Activated CD4-positive, alpha-beta T cell treated with anti-CD3 and anti-CD28 coated beads, Interleukin-2, amount 10 ng/mL, durations not matched to agents 7 days and 5 days (primary cell): ENCODE measurements around the gene MSMB. TPM values are rescaled to one million over a fixed set of nuclear protein-coding genes. Genes with fewer than 3 reads are reported as not detected.

Experiments
- CTCF ChIA-PET: fragments of 350-600 bp; sonication (Branson Sonifier 250); formaldehyde crosslinking; loops from one replicate; lab custom pipeline; 2021; ENCODE audit warnings: antibody characterized with exemption; lab: Charles Lee
- POLR2A ChIA-PET: fragments of 350-600 bp; sonication (Branson Sonifier 250); formaldehyde crosslinking; loops from one replicate; lab custom pipeline; 2021; ENCODE audit warnings: antibody characterized with exemption; lab: Charles Lee
- DNase-seq: peaks from one replicate; pipeline ENCODE4 v3.0.0-alpha.2; 2020
- H3K27ac Mint-ChIP-seq: one replicate; pipeline ENCODE4 v1.8.0; 2021; ENCODE audit warnings: mild to moderate bottlenecking, moderate library complexity, mixed read lengths
- H3K27me3 Mint-ChIP-seq: one replicate; pipeline ENCODE4 v1.8.0; 2021; ENCODE audit warnings: mixed read lengths
- H3K36me3 Mint-ChIP-seq: one replicate; pipeline ENCODE4 v1.8.0; 2021; ENCODE audit warnings: low read depth, mixed read lengths
- H3K4me1 Mint-ChIP-seq: one replicate; pipeline ENCODE4 v1.8.0; 2021; ENCODE audit warnings: mixed read lengths
- H3K4me3 Mint-ChIP-seq: one replicate; pipeline ENCODE4 v1.8.0; 2021; ENCODE audit warnings: mild to moderate bottlenecking, moderate library complexity, mixed read lengths
- H3K9me3 Mint-ChIP-seq: one replicate; pipeline ENCODE4 v1.8.0; 2021; ENCODE audit warnings: mixed read lengths
- total RNA-seq, 2 experiments: library from RNA; stranded (reverse); gene quantifications; one replicate each; pipeline ENCODE4 v1.2.3, GENCODE V29; 2021

MSMB gene
- total RNA-seq, 2 experiments from 2014 or later = not detected

- CTCF ChIA-PET = no interaction called here
- POLR2A ChIA-PET = no interaction called here
- H3K36me3 Mint-ChIP-seq = peaks cover 15% of the 10 kb centered on the region
These were observed 21.1 kb downstream of the MSMB start for GRCh38 chr10:46024948-46025347.

GRCh38 chr10:46022978-46023702 is 22.9 kb downstream of the MSMB start:
- no peaks in the 10 kb centered on the region for H3K27me3 Mint-ChIP-seq
- DNase-seq = peak; percentile 80
- POLR2A ChIA-PET = no interaction called here
- H3K36me3 Mint-ChIP-seq = peaks cover 15% of the 10 kb centered on the region
- no peaks in the 10 kb centered on the region for H3K9me3 Mint-ChIP-seq
- peak overlapping the region; percentile 76 for H3K4me3 Mint-ChIP-seq
- CTCF ChIA-PET = interaction anchor here (0.8 to 1.3 kb wide), 3 partner anchors 12 to 558 kb away, joined by 3 read pairs; no protein-coding TSS in a partner anchor
- H3K4me1 Mint-ChIP-seq = peaks cover 92% of the 10 kb centered on the region
- peak overlapping the region; percentile 81 for H3K27ac Mint-ChIP-seq

More at GRCh38 chr10:46024948-46025347, 21.1 kb downstream of the MSMB start:
- no peak for DNase-seq
- Mint-ChIP-seq H3K4me3 (no peak overlapping the region), H3K27me3 (no peaks in the 10 kb centered on the region), H3K9me3 (no peaks in the 10 kb centered on the region), H3K27ac (no peak overlapping the region), H3K4me1 (peaks cover 90% of the 10 kb centered on the region)

- peak overlapping the region; percentile 75 for H3K27ac Mint-ChIP-seq
- H3K4me3 Mint-ChIP-seq = no peak overlapping the region
- CTCF ChIA-PET = interaction anchor here (0.9 to 2.7 kb wide), 2 partner anchors 9 to 19 kb away, joined by 3 to 15 read pairs; no protein-coding TSS in a partner anchor
- DNase-seq = no peak
- H3K36me3 Mint-ChIP-seq = peaks cover 21% of the 10 kb centered on the region
- peaks cover 69% of the 10 kb centered on the region for H3K4me1 Mint-ChIP-seq
- no peaks in the 10 kb centered on the region for H3K9me3 Mint-ChIP-seq
- no peaks in the 10 kb centered on the region for H3K27me3 Mint-ChIP-seq
- POLR2A ChIA-PET = no interaction called here
These were observed 25.8 kb downstream of the MSMB start for GRCh38 chr10:46020344-46020657.

- H3K27me3 Mint-ChIP-seq = no peaks in the 10 kb centered on the region
- H3K4me3 Mint-ChIP-seq = no peak overlapping the region
- ChIA-PET CTCF (interaction anchor here (0.9 to 2.7 kb wide), 2 partner anchors 9 to 18 kb away, joined by 3 to 15 read pairs; no protein-coding TSS in a partner anchor), POLR2A (no interaction called here)
- H3K4me1 Mint-ChIP-seq = peaks cover 66% of the 10 kb centered on the region
- peak overlapping the region; percentile 75 for H3K27ac Mint-ChIP-seq
- H3K9me3 Mint-ChIP-seq = no peaks in the 10 kb centered on the region
- peak; percentile 24 for DNase-seq
- peaks cover 25% of the 10 kb centered on the region for H3K36me3 Mint-ChIP-seq
These were observed 26.3 kb downstream of the MSMB start for GRCh38 chr10:46019569-46020343.

- POLR2A ChIA-PET = no interaction called here
- H3K4me1 Mint-ChIP-seq = peaks cover 62% of the 10 kb centered on the region
These were observed 26.9 kb downstream of the MSMB start for GRCh38 chr10:46019177-46019528.

GRCh38 chr10:46018453-46019176 is 27.5 kb downstream of the MSMB start:
- CTCF ChIA-PET = interaction anchor here (1.0 to 2.7 kb wide), 3 partner anchors 8 to 11 kb away, joined by 4 to 15 read pairs (median 6); no protein-coding TSS in a partner anchor
- POLR2A ChIA-PET = no interaction called here
- H3K9me3 Mint-ChIP-seq = no peaks in the 10 kb centered on the region
- no peaks in the 10 kb centered on the region for H3K27me3 Mint-ChIP-seq
- peaks cover 57% of the 10 kb centered on the region for H3K4me1 Mint-ChIP-seq
- no peak overlapping the region for H3K4me3 Mint-ChIP-seq
- no peak overlapping the region for H3K27ac Mint-ChIP-seq
- no peak for DNase-seq
- H3K36me3 Mint-ChIP-seq = peaks cover 33% of the 10 kb centered on the region

More at GRCh38 chr10:46019177-46019528, 26.9 kb downstream of the MSMB start:
- CTCF ChIA-PET = interaction anchor here (2.7 kb wide), 1 partner anchor 10 kb away, joined by 15 read pairs; no protein-coding TSS in a partner anchor
- peak overlapping the region; percentile 26 for H3K27ac Mint-ChIP-seq
- H3K27me3 Mint-ChIP-seq = no peaks in the 10 kb centered on the region
- peaks cover 31% of the 10 kb centered on the region for H3K36me3 Mint-ChIP-seq
- no peak for DNase-seq
- no peak overlapping the region for H3K4me3 Mint-ChIP-seq
- no peaks in the 10 kb centered on the region for H3K9me3 Mint-ChIP-seq

GRCh38 chr10:46017733-46018132 is 28.3 kb downstream of the MSMB start:
- POLR2A ChIA-PET = no interaction called here
- Mint-ChIP-seq H3K4me1 (peaks cover 49% of the 10 kb centered on the region), H3K4me3 (no peak overlapping the region), H3K36me3 (peaks cover 40% of the 10 kb centered on the region), H3K9me3 (no peaks in the 10 kb centered on the region), H3K27me3 (no peaks in the 10 kb centered on the region), H3K27ac (no peak overlapping the region)
- no peak for DNase-seq
- CTCF ChIA-PET = interaction anchor here (1.0 to 1.9 kb wide), 4 partner anchors 9 to 14 kb away, joined by 3 to 6 read pairs (median 4); no protein-coding TSS in a partner anchor

- Mint-ChIP-seq H3K4me1 (peaks cover 42% of the 10 kb centered on the region), H3K4me3 (no peak overlapping the region), H3K27me3 (no peaks in the 10 kb centered on the region), H3K36me3 (peaks cover 45% of the 10 kb centered on the region), H3K9me3 (no peaks in the 10 kb centered on the region), H3K27ac (no peak overlapping the region)
- no peak for DNase-seq
- CTCF ChIA-PET = interaction anchor here (1.6 to 1.9 kb wide), 2 partner anchors 9 to 13 kb away, joined by 5 to 6 read pairs; no protein-coding TSS in a partner anchor
- POLR2A ChIA-PET = interaction anchor here (1.5 kb wide), 1 partner anchor 10 kb away, joined by 4 read pairs; no protein-coding TSS in a partner anchor
These were observed 29.3 kb downstream of the MSMB start for GRCh38 chr10:46016811-46017210.

GRCh38 chr10:46016190-46016589 is 29.9 kb downstream of the MSMB start:
- DNase-seq = no peak
- Mint-ChIP-seq H3K4me1 (peaks cover 38% of the 10 kb centered on the region), H3K27me3 (no peaks in the 10 kb centered on the region), H3K9me3 (no peaks in the 10 kb centered on the region), H3K27ac (no peak overlapping the region), H3K36me3 (peaks cover 48% of the 10 kb centered on the region), H3K4me3 (no peak overlapping the region)
- ChIA-PET CTCF (interaction anchor here (1.5 to 1.9 kb wide), 2 partner anchors 10 to 12 kb away, joined by 3 to 5 read pairs; no protein-coding TSS in a partner anchor), POLR2A (interaction anchor here (1.5 kb wide), 1 partner anchor 9 kb away, joined by 4 read pairs; no protein-coding TSS in a partner anchor)

GRCh38 chr10:46014683-46015405 is 31.2 kb downstream of the MSMB start:
- Mint-ChIP-seq H3K9me3 (no peaks in the 10 kb centered on the region), H3K27ac (no peak overlapping the region), H3K27me3 (no peaks in the 10 kb centered on the region), H3K4me1 (peaks cover 24% of the 10 kb centered on the region), H3K36me3 (peaks cover 58% of the 10 kb centered on the region), H3K4me3 (no peak overlapping the region)
- ChIA-PET POLR2A (no interaction called here), CTCF (interaction anchor here (1.5 kb wide), 1 partner anchor 12 kb away, joined by 3 read pairs; no protein-coding TSS in a partner anchor)
- DNase-seq = no peak

- Mint-ChIP-seq H3K9me3 (no peaks in the 10 kb centered on the region), H3K36me3 (peaks cover 63% of the 10 kb centered on the region), H3K4me3 (no peak overlapping the region), H3K4me1 (peaks cover 18% of the 10 kb centered on the region), H3K27ac (no peak overlapping the region), H3K27me3 (no peaks in the 10 kb centered on the region)
- CTCF ChIA-PET = interaction anchor here (0.6 kb wide), 1 partner anchor 507 kb away, joined by 3 read pairs; no protein-coding TSS in a partner anchor
- no peak for DNase-seq
- POLR2A ChIA-PET = no interaction called here
These were observed 31.9 kb downstream of the MSMB start for GRCh38 chr10:46014206-46014605.

- H3K27ac Mint-ChIP-seq = no peak overlapping the region
These were observed 33.3 kb downstream of the MSMB start for GRCh38 chr10:46012746-46013145.

More at GRCh38 chr10:46012746-46013145, 33.3 kb downstream of the MSMB start:
- no peaks in the 10 kb centered on the region for H3K9me3 Mint-ChIP-seq
- no peaks in the 10 kb centered on the region for H3K27me3 Mint-ChIP-seq
- POLR2A ChIA-PET = no interaction called here
- H3K4me3 Mint-ChIP-seq = no peak overlapping the region
- H3K4me1 Mint-ChIP-seq = peaks cover 10% of the 10 kb centered on the region
- CTCF ChIA-PET = no interaction called here
- H3K36me3 Mint-ChIP-seq = peaks cover 70% of the 10 kb centered on the region
- no peak for DNase-seq
